SHP77 treated with DMSO at 0.1 percent for 48 hours (cell line): ENCODE results near the gene PPP1R14C.

Experiments
- DNase-seq: peaks from one replicate; lab custom pipeline; 2025; lab: John Stamatoyannopoulos, UW

Gene PPP1R14C

DNA sequence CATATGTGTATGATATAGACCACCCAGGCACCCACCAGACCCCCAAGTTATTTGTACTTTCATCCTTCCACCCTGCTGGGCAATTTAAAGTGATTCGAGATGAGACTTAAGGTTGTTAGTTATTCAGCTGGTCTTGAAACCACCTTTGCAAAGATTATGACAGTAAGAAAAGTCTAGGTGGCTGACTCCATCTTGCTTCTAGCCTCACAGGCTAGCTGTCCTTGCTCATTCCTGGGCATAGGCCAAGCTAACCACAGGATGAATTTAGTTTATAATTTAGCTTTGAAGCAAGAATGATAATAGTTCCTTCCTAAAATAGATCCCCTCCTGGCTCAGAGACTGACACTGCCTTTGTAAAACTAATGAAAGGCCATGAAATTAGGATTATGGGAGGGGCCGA, 154.0 kb downstream of the PPP1R14C start:
- no peak for DNase-seq

DNA sequence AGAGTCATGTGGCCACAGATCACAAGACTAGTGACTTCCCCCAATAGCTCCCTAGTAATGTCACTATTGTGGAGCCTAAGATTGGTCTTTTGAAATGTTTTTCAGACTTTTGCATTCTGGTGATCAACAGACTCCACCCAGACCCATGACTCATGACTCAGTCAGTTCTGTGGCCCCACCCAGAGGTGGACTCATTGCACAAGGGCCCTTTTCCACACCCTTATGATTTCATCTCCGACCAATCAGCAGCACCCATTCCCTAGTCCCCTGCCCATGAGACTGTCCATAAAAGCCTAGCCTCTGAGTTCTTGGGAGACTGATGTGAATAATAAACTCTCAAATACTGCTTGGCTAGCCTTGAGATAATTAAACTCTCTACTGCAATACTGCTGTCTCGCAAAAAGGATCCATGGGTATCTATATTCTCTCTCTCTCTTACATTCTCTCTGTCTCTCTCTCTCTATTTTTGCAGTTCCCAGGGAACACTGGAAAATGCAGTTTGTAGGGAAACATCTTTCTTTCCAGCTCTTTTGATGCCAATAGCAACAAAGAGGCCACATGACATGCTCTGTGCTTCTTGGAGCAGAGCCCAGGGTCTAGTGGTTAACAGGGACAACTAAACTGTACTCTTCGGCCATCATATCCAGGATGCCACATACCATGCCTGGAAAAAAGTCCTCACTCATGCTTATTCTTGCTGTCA, 154.6 kb downstream of the PPP1R14C start:
- no peak for DNase-seq

GRCh38 chr6:150298030-150298380, 155.2 kb downstream of the PPP1R14C start:
- DNase-seq, result no peak

DNA sequence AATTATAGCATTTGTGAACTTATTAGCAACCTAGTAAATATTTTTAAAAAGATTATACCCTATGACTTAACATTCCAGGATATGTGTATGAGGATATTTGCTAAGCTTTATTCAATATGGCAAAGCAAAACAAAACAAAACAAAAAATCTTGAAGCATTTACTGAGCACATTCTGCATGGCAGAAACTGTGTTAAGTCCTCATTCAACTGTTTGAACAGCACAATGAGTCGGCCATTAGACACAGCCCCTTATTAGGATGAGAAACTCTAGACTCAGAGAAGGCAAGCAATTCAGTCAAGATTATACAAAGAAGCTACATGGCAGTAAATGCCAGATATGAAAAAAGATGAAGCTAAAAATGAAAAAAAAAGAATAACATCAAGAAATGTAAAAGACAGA, 155.8 kb downstream of the PPP1R14C start:
- DNase-seq, result no peak
